Right ventricle myocardium inferior (tissue), 1 donor: Measurements from ENCODE around the gene TDP1. TPM values are rescaled to one million over a fixed set of nuclear protein-coding genes. Genes with fewer than 3 reads are reported as not detected.
A peak's percentile ranks its signal among the peaks of the same experiment; 100 is the strongest.

Experiments used
- ATAC-seq: fragments of 200-7000 bp; cut with Tn5 transposase; one replicate; pipeline ENCODE4 v1.9.1; 2020; ENCODE audit warnings: mild to moderate bottlenecking, moderate library complexity
- DNase-seq: peaks from one replicate; pipeline ENCODE4 v3.0.0; 2021; ENCODE audit errors: missing footprints
- intact Hi-C: fragments of 100-400 bp; cut with DNase I; formaldehyde crosslinking; loops from one replicate; pipeline ENCODE4 v1.11.0; 2022
- total RNA-seq: library from RNA; stranded (reverse); fragmentation: NEBNext Ultra II Directional; extraction: Animal tissue kit (Norgen Biotek cat#: 25700); gene quantifications from one replicate; pipeline ENCODE4 v1.2.1, GENCODE V29; 2021
- donor health status: DM: no; HTN: yes; CAD: no; lungs with severe emphysema.

Gene TDP1
- total RNA-seq, 1 donor from 2014 or later: 5.2 TPM

DNA sequence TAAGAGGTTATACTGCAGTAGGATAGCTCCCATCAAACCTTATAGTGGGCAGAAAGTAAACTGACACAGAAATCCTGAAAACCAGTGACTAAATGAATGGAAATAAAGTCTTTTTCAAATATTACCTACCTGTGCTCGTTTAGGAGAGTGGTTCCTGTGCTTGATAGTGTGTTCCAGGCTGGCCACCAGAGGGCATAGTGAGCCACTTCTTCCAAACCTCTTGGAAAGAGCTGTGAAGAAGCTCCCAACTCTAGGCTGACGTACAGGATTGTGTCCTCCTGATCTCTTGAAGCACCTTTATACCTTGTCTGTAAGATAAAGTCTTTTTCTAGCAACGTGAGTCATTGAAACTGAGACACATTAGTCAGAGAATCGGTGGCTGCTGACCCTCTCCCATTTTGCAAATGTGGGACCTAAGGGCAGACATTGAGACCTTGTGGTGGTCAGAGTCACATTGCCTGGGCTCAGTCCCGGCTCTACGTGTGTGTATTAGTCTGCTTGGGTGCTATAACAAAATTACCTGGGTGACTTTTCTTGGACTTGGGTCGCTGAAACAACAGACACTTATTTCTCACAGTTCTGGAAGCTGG lies 17.6 kb downstream of the TDP1 start:
- intact Hi-C loops: loop anchor here (1.0 to 2.0 kb wide), 2 partner anchors 87 to 262 kb away; partner anchors contain the start of gene KCNK13
- ATAC-seq (peak; percentile 81), DNase-seq (peak; percentile 73)

DNA sequence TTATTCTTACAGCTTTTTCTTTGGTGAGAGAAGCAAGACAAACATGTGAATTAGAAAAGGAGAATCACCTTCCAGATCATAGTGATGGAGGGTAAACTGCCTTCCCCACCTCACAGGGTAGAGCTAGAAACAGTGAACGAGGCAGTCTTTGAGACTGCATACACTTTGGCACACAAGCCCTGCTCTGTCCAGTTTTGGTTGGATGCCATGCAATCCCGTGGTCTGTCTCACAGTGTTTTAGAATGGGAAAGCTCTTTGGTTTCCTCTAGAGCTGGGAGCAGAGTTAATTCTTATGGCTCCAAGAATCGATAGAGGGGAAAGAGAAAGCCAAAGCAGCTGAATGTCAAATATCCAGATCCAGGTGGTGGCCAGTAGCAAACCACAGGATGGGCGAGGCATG lies 21.9 kb downstream of the TDP1 start:
- intact Hi-C loops: no loop called here
- DNase-seq: no peak
- no peak for ATAC-seq

DNA sequence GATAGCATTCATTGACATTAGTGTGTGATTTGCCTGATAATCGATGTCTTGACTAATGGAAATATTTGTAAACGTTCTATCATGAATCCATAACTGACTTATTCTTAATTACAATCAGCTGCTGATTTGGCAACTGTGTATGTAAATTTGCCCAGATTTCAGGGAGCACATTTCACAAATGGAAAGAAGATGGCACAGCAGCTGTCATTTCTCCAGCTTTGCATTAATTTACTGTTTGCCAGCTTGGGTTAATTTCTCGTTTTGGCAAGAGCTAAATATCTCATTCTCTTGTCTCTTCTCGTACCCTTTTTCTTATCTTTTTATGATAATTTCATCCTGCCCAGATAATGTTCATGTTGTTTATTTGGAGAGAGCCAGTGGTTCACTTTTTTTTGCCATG lies 22.9 kb downstream of the TDP1 start:
- no peak for ATAC-seq
- DNase-seq: no peak
- intact Hi-C loops: no loop called here

DNA sequence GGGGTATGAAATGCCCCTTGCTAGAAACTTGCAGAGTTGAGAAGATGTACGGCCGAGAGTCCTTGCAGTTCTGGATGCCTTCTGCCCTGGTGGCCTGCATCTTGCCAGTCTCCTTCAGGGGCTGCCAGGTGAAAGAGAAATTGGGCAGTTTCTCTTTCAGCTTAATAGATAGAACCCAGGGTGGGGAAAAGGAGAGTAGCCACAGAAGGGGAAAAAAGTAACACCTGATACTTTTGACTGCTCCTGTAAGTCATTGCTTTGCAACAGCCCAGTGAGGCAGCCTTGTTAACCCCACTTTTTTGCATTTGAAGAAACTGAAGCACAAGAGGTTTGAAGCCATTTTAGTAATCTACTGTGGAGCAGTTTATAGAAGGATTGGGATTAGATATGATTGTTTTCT lies 27.6 kb downstream of the TDP1 start:
- intact Hi-C loops: no loop called here
- no peak for DNase-seq
- ATAC-seq: no peak

DNA sequence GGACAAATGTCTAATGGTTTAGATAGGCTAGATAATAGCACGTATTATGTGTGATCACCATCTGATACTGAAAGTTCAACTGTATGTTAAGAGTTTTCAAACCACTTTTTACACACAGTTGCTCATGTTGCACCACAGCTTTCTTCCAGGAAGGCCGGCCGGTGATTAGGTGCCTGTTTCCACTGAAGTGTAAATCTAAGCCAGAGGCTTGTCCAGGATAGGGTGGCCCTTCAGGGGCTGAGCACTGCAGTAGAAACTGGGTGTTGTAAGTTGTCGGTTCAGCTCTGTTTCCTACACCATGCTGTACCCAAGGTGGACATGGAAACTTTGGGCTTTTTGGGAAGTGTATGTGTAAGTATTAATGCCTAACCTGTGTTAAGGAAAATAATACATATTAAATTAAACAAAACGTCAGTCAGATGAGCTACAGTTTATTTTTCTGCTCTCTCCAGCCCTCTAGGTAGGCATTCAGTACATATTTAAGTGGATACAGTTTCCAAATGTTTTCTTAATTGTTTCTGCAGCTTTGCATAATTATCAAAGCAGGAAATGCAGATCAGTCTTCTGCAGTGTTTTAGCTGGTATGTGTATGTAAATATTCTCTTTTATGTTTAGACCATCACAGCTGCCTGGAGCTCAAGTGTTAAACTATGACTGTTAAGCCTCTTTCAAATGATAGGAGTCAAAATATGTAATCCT lies 30.9 kb downstream of the TDP1 start:
- DNase-seq (no peak), ATAC-seq (no peak)
- intact Hi-C loops: no loop called here

DNA sequence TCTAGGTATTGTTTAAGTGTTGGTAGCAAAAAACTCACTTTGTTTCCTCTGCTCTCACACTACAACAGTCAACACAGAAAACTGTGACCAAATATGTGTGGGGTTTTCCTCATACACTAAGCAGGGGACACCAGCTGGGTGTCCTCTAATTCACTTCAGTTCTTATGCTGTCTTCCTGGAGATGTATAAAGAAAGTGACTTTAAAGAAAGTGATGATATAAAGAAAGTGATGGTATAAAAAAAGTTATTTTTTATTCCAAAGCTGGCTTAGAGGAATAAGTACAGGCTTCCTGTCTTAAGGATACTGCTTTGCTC lies 31.4 kb downstream of the TDP1 start:
- DNase-seq (no peak), ATAC-seq (no peak)
- intact Hi-C loops: no loop called here

DNA sequence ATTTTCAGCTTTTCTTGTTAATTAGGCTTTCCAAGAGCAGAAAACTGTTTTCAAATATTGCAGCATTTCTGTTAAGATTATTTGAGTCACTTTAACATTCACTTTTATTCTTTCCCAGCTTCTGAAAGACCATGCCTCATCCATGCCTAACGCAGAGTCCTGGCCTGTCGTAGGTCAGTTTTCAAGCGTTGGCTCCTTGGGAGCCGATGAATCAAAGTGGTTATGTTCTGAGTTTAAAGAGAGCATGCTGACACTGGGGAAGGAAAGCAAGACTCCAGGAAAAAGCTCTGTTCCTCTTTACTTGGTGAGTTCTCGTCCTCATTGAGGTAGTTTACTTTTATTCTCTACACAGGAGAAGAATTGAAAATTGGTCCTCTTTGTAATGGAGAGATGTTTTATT lies 33.1 kb downstream of the TDP1 start:
- intact Hi-C loops: no loop called here
- ATAC-seq: no peak
- DNase-seq: no peak

DNA sequence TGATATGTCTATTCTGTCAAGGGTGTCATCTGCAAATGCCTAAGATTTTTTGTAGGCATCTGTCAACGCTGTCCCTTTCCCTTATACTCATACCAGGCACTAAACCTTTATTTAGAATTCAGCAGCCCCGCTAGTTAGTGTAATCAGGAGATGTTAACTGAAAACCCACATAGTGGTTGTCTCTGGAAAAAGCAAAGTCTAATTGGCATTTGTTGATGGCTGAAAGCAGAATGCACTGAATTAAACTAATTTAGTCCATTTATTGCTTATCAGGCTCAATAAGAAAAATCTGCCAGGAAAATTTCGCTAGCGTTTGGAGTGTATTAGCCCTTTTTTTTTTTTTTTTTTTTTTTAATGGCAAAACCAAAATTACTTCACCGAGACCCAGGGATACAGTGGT lies 34.5 kb downstream of the TDP1 start:
- intact Hi-C loops: no loop called here
- ATAC-seq (no peak), DNase-seq (no peak)

DNA sequence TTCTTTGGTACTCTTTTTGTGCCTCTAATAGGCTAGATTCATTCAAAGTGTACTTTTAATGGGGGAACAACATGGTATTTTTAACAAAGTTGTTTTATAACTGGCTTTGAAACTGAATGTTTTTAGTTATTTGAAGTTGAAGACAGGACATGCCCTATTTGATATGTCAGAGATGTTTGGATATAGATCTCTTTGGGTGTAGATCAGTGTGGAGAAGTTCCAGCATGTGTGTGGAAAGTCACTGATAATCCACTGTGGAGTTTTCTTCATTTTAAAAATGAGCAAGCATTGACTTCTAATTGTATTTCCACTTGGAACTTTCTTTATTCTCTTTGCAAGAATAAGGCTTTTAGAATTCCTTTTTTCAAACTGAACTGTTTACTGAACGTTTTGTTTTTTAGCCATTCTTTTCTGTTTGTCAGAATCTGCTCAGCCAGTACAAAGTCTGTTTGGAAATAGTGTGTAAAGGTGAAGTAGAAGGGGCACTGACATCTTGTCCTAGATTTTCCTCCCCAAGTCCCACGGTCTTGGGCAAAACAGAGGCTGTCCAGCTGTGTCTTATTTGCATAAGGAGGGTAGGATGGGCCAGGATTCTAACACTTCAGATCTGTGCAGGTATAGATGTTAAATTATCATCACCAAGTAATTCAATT lies 35.0 kb downstream of the TDP1 start:
- no peak for ATAC-seq
- intact Hi-C loops: no loop called here

DNA sequence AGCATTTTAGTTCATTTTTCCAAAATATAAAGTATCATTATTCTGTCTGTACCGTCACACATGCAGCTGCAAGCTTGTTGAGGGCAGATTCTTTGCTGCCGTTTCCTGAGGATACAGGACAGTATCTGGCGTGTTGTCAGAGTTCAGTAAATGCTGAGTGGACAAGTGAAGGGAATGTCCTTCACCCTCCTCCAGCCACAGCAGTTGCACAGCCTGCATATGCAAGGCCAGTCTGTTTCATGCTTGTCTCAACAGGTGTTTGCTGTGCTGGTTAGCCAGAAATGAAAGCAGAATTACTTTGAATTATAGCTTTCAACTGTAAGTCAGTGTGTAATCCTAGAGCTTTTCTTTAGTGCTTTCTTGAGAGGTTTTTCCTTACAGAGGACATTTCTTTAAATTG lies 36.5 kb downstream of the TDP1 start:
- no peak for DNase-seq
- ATAC-seq: no peak
- intact Hi-C loops: no loop called here

More for the DNA sequence above, 35.0 kb downstream of the TDP1 start:
- DNase-seq: no peak

DNA sequence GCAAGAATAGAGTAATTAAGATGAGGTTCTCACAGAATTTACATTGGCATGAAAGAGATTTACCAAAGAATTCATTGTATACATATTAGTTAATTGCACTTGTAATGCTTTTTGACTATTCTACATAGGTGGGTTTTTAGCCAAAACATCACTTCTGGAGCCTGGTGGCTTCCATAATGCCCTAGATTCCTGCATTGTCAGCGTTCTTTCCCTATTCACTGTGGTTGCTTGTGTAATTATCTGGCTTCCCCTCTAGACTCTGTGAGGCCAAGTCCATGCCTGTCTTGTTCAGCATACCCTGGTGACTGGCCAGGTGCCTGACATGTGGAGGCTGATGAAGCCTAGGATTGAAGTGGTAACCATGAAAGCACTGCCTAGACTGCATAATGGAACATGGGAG lies 41.2 kb downstream of the TDP1 start:
- intact Hi-C loops: no loop called here
- no peak for DNase-seq
- no peak for ATAC-seq

DNA sequence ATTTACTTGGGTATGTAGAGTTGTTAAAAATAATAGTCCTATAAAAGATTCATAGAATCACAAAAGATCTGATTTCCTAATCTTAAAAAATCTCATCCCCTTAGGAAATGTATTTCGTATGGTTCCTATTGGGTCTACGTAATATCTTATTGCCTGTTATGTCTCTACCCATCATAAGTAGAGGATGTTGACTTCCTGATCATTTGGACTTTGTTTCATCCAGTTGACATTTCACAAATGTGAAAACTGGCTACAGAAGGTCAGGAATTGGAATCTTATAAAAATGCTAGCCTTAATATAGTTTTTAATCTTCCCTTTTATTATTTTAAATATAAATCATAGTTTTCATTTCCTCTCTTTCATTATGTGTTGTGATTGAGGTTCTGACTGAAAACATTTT lies 45.2 kb downstream of the TDP1 start:
- no peak for DNase-seq
- no peak for ATAC-seq
- intact Hi-C loops: no loop called here

DNA sequence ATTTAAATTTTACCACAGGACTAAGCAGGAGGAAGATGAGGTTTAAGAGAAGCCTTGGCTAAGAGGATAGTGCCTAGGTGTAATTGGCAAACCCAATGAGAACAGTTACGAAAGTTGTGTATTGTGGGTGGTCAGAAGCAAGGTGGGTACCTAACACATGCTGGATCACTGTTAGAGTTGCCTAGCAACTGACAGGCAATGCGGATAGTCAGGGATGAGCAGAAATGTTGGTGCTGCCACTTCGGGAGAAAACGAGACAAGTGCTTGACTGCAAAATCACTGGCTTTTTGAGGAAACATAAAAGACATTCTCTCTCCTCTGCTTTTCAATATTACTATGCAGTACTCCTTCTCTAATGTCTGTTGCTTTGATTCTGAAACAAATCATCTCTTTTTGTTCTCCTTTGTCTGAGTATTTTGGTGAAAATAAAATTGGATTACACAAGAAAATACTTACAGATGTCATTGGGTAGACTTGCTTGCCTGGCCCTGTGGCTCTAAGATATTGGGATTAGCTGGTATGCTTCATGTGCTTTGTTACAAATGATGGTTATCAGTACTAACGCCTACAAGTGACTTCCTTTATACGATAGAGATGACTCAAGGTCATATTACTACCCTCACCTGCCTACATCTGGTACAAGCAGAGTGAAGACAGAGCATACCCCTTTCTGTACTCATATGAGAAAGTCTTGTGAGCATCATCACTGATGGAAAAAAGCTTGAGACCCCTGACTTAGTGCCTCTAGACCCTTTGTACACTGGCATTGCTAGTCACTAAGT lies 48.0 kb downstream of the TDP1 start:
- no peak for ATAC-seq
- no peak for DNase-seq
- intact Hi-C loops: no loop called here

DNA sequence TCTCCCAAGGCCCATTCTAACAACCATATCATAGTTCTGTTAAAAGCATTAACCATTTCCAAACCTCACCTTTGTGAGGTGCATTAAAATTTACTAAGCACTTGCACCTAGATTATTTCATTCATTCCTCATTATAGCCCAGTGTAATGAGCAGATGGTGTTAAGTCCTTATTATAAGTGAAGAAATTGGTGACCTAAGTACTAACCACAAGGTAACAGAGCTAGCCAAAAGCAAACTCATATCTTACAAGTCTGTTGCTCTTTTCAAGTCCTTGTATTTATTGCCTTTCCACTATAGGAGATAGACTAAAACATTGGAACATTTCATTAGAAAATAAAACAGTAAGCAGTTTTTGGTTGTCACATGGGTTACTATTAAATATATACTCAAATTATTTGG lies 49.7 kb downstream of the TDP1 start:
- intact Hi-C loops: no loop called here
- DNase-seq: no peak
- ATAC-seq: no peak

DNA sequence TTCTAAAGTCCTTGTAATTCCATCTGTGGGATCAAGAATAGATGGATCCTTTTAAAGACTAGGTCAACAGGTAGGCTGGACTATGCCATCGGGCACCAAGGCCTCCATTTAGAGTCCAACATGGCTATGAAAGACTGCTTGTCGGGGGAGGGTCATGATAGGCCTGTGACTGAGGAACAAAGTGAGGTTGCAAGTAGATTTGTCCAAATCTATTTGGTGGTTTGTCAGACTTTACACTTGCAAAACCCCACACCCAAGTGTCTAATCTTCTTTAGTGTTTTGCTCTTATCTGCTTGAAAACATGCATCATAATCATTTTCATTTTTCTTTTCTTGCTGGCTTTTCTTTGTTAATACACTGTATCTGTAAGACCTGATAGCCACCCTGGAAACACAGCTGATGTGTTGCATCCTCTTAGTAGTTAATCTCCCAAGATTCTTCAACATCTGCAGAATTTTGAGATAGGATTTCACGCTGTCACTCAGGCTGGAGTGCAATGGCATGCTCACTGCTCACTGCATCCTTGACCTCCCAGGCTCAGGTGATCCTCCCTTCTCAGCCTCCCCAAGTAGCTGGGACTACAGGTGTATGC lies 50.3 kb downstream of the TDP1 start:
- intact Hi-C loops: no loop called here
- ATAC-seq (no peak), DNase-seq (no peak)

DNA sequence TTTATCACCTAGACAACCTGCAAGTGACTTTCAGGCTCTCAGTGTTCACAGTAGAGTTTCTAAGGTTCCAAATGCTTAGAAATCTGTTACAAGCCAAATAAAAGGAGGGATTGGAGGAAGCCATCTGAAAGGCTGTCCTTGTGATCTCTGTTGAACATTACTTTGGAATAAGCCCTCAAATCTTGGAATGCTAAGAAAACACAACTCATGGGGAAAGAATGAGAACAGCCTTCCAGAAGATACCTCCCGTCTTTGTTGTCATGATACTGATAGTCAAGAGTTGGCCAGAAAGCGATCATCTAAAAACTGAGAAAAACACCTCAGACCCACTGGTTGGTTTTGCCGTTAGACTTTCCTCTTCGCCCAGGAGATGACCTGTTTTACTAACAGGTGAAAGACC lies 61.6 kb downstream of the TDP1 start:
- DNase-seq (no peak), ATAC-seq (no peak)
- intact Hi-C loops: no loop called here

DNA sequence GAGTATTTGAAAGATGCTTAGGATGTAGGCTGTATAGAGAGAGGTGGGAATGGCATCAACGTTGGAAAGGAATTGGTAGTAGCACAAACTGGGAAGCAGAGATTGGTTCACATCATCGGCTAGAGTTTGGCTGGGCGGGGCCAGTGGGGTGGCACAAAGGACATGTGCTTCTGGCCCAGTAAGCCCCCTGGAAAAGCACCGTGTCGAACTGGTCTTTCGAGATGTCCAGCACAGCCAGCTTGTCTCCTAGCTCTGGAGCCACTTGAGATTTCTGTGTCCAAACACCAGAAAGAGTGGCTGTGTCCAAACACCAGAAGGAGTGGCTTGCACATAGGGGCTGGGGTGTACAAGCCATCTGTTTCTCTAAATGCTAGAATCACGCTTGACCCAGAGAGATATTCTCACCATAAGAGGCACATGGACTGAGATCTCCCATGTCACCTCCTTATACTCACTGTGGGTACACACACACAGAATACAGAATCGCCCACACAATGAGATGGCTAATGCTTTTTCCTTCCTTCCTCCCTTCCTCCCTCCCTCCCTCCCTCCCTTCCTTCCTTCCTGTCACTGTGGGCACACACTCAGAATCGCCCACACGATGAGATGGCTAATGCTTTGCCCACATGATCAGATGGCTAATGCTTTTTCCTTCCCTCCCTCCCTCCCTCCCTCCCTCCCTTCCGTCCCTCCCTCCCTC lies 64.2 kb downstream of the TDP1 start:
- no peak for ATAC-seq
- DNase-seq: no peak
- intact Hi-C loops: no loop called here

DNA sequence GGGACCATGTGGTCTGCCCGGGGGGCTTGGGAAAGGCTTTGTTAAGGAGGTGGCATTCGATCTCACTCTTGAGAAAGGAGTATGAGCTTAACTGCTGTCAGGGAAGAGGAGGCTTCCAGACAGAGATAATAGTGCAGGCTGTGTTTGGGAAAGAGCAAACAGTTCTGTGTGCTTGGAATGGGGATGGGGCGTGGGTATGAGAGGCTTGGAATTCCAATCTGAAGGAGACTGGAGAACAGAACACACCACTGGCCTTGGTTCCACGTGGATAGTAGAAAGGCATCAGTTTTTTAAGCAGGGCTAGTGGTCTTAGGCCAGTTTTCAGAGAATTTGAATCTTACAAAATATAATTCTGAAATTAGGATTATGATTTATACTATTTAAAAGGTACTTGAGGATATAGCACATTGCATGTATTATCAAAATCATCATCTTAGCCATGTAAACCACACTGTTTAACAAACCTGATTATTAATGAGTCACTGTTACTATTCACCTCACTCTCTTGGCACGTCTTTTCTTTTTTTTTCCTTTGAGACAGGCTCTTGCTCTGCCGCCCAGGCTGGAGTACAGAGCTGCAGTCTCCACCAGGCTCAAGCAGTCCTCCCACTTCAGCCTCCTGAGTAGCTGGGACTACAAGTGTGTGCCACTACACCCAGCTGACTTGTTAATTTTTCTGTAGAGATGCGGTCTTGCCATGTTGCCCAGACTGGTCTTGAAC lies 67.6 kb downstream of the TDP1 start:
- intact Hi-C loops: no loop called here
- ATAC-seq (peak; percentile 12), DNase-seq (no peak)
